ENCODE results near the gene ANKRD40CL. TPM values are rescaled to one million over a fixed set of nuclear protein-coding genes. Genes with fewer than 3 reads are reported as not detected.

The ANKRD40CL gene
- total and polyA plus RNA-seq, 9 of the 15 experiments (the other 6 are each of a cell fraction or from before 2014, with no cell fraction given) = not detected

- no peaks in the 10 kb centered on the region for H3K9me3 ChIP-seq (replicated peaks; ENCODE audit: control insufficient read depth, insufficient read depth, low read depth, low read length)
- in situ Hi-C loops (cut with MboI) (no loop called here), intact Hi-C loops (cut with micrococcal nuclease) (no loop called here)
- H3K4me1 ChIP-seq (replicated peaks in 1 of 2; ENCODE audit: control insufficient read depth in 2 of 2, insufficient read depth in 2 of 2, low read length in 2 of 2) = peaks cover 0 to 3% of the 10 kb centered on the region in 2 experiments; a peak in 2 of 5 replicates
- H3K27ac ChIP-seq (ENCODE audit: extremely low read depth, low read depth, low read length) = no peak overlapping the region
- ATAC-seq = peak; percentile 64
- 30% methylated on average over 7 of the region's 7 CpGs for WGBS (ENCODE audit: insufficient coverage, low coverage, missing lambda C conversion rate)
- H3K79me2 ChIP-seq (ENCODE audit: control insufficient read depth, insufficient read depth, low read length) = no peaks in the 10 kb centered on the region
- H3K27me3 ChIP-seq (ENCODE audit: control insufficient read depth in 2 of 2, insufficient read depth in 2 of 2, low read length in 2 of 2) = no peaks in the 10 kb centered on the region
- H3K4me3 ChIP-seq = no peak overlapping the region
- no peak overlapping the region for H3K9ac ChIP-seq (ENCODE audit: insufficient read depth in 1 of 2, low read depth in 2 of 2, low read length in 2 of 2)
- ChIA-PET POLR2A (interaction anchor here (1.4 kb wide), 1 partner anchor 10 kb away, joined by 4 read pairs; no protein-coding TSS in a partner anchor), CTCF (ENCODE audit: low intra/inter-chr PET ratio) (no interaction called here)
- no peak for TF ChIP-seq NR2C2 (CRISPR knock-in tag; IDR thresholded peaks at IDR 0.05)
- peak; percentile 35; the same call in 1 of the 2 replicates for TF ChIP-seq NR2C2 (tag; IDR thresholded peaks at IDR 0.05)
- 0 out of 2 replicates have a peak, but pooled peaks have one; percentile 13 for TF ChIP-seq MGA (IDR thresholded peaks at IDR 0.05)
- peak; percentile 31; the same call in 1 of the 2 replicates for TF ChIP-seq L3MBTL2 (IDR thresholded peaks at IDR 0.05)
- TF ChIP-seq POLR2H (tag; IDR thresholded peaks at IDR 0.05; ENCODE audit: low read depth) = no peak
- no peak for TF ChIP-seq ASH1L (IDR thresholded peaks at IDR 0.05; ENCODE audit: borderline replicate concordance, low read depth, partially characterized antibody)
- 0 out of 2 replicates have a peak, but pooled peaks cover 3% of the 10 kb centered on the region for H4K20me1 ChIP-seq (replicated peaks; ENCODE audit: control insufficient read depth, insufficient read depth, low read length)
- H3K4me2 ChIP-seq (ENCODE audit: insufficient read depth, low read length) = no peak overlapping the region
- H2AFZ ChIP-seq (ENCODE audit: low read depth, low read length) = peak overlapping the region; percentile 33; the same call in 1 of the 2 replicates
- no TSS peak for BruUV-seq (replicated peaks)
- DNase-seq (ENCODE audit: extremely low read depth in 1 of 4, low spot score in 3 of 4) = peak in 1 of 4 experiments; percentile 15
- H3K36me3 ChIP-seq (ENCODE audit: control insufficient read depth, insufficient read depth, low read length) = no peaks in the 10 kb centered on the region
- no peaks in the 10 kb centered on the region for H3K9me1 ChIP-seq (ENCODE audit: control insufficient read depth, insufficient read depth, low read length)
- peak; percentile 40 for FAIRE-seq
Measured at GRCh38 chr17:50792132-50792531, 24.8 kb upstream of the ANKRD40CL start.

Data from K562 (cell line).